GM12891 (cell line): ENCODE results near the gene DDX41.

Experiments used
- PAX5 ChIP-seq: IDR thresholded peaks from 2 replicates; pipeline ENCODE4 v1.6.1; 2011; ENCODE audit warnings: low read length, moderate library complexity, mild to moderate bottlenecking; ENCODE audit not compliant: insufficient read depth, severe bottlenecking
- POLR2A ChIP-seq: IDR thresholded peaks from 2 replicates; pipeline ENCODE4 v1.6.1; 2011; ENCODE audit warnings: low read depth, low read length, control low read depth
- POLR2AphosphoS5 ChIP-seq: IDR thresholded peaks from 2 replicates; pipeline ENCODE4 v1.6.1; 2011; ENCODE audit warnings: low read depth, low read length, control low read depth
- SPI1 ChIP-seq: IDR thresholded peaks from 2 replicates; pipeline ENCODE4 v1.6.1; 2011; ENCODE audit warnings: low read depth, low read length, control low read depth
- TAF1 ChIP-seq: IDR thresholded peaks from 2 replicates; pipeline ENCODE4 v1.6.1; 2011; ENCODE audit warnings: low read depth, low read length, control low read depth

- TF ChIP-seq SPI1 = no peak
- TF ChIP-seq POLR2AphosphoS5 = no peak
- no peak for TF ChIP-seq TAF1
- no peak for TF ChIP-seq POLR2A
- TF ChIP-seq PAX5 = no peak
These were observed 25.3 kb downstream of the DDX41 start for GRCh38 chr5:177491429-177491945.
